ENCODE measurements around the gene PDE4B.

DNA sequence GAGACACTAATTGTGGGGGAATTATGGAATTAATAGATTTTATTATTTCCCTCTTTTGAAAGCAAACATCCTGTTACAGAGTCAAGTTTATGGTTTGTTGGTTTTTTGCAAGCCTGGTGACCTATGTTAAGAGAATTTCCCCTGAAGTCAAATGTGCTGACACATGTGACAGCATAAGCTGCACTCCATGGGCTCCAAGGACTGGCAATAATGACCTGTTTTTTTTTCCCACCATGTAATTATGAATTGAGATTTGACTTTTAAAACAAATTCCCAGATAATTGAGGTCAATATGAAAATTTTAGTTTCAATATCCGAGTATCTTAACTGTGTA lies 498.8 kb downstream of the PDE4B start:
- TF ChIP-seq, protein P1, sequence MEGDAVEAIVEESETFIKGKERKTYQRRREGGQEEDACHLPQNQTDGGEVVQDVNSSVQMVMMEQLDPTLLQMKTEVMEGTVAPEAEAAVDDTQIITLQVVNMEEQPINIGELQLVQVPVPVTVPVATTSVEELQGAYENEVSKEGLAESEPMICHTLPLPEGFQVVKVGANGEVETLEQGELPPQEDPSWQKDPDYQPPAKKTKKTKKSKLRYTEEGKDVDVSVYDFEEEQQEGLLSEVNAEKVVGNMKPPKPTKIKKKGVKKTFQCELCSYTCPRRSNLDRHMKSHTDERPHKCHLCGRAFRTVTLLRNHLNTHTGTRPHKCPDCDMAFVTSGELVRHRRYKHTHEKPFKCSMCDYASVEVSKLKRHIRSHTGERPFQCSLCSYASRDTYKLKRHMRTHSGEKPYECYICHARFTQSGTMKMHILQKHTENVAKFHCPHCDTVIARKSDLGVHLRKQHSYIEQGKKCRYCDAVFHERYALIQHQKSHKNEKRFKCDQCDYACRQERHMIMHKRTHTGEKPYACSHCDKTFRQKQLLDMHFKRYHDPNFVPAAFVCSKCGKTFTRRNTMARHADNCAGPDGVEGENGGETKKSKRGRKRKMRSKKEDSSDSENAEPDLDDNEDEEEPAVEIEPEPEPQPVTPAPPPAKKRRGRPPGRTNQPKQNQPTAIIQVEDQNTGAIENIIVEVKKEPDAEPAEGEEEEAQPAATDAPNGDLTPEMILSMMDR (conservative IDR thresholded peaks at IDR 0.05 in 1 of 2, IDR thresholded peaks at IDR 0.05 in 1 of 2; ENCODE audit: extremely low read depth in 1 of 2, insufficient read depth in 1 of 2, low read depth in 1 of 2, low read length in 2 of 2) = no peak
- no peak for TF ChIP-seq EZH2 (IDR thresholded peaks at IDR 0.05; ENCODE audit: borderline replicate concordance, low read length)
